Transverse colon (tissue), 4 donors: ENCODE data around the gene GRK4. TPM values are rescaled to one million over a fixed set of nuclear protein-coding genes. Genes with fewer than 3 reads are reported as not detected.

Experiments used
- DNase-seq: peaks from one replicate; pipeline ENCODE4 v3.0.0-alpha.2; 2019
- H3K27ac ChIP-seq, 4 donors: fragments of 200-600 bp; sonication (generic); 2 replicates each; pipeline ENCODE4 v1.5.1; 2016 to 2018; ENCODE audit warnings: inconsistent platforms in 4 of 4
- H3K27me3 ChIP-seq: fragments of 200-600 bp; sonication (generic); 2 replicates; pipeline ENCODE4 v1.5.1; 2017; ENCODE audit warnings: inconsistent platforms
- H3K36me3 ChIP-seq, 4 donors: fragments of 200-600 bp; sonication (generic); 2 replicates each; pipeline ENCODE4 v1.5.1; 2017 to 2019; ENCODE audit warnings: inconsistent platforms in 4 of 4
- H3K4me1 ChIP-seq, 4 donors: fragments of 200-600 bp; sonication (generic); 2 replicates each; pipeline ENCODE4 v1.5.1; 2017 to 2020; ENCODE audit warnings: inconsistent platforms in 4 of 4
- H3K4me3 ChIP-seq, 4 donors: fragments of 200-600 bp; sonication (generic); 1 replicate in 1 of 4; 2 replicates in 3 of 4; pipeline versions ENCODE4 v1.5.1 to v1.6.1; 2017 to 2019; ENCODE audit warnings: inconsistent platforms in 4 of 4
- H3K9me3 ChIP-seq, 2 donors: fragments of 200-600 bp; sonication (generic); 2 replicates each; pipeline ENCODE4 v1.5.1; 2017 to 2019; ENCODE audit warnings: inconsistent platforms in 2 of 2
- CTCF ChIP-seq, 5 experiments: fragments of 200-600 bp in 3 of 5; fragments of 450-650 bp in 2 of 5; sonication (generic) in 3 of 5; IDR thresholded peaks; 1 replicate in 2 of 5; 2 replicates in 3 of 5; pipeline ENCODE4 v1.5.1; 2016 to 2017; ENCODE audit warnings: antibody characterized with exemption in 5 of 5, inconsistent platforms in 3 of 5, mild to moderate bottlenecking in 2 of 5, moderate library complexity in 1 of 5
- EP300 ChIP-seq: sonication (generic); formaldehyde crosslinking; IDR thresholded peaks from one replicate; pipeline ENCODE4 v1.6.1; 2017; ENCODE audit warnings: antibody characterized with exemption, low read depth
- POLR2A ChIP-seq: fragments of 450-650 bp; IDR thresholded peaks from one replicate; pipeline ENCODE4 v1.6.1; 2016; ENCODE audit warnings: antibody characterized with exemption, mild to moderate bottlenecking, moderate library complexity
- POLR2AphosphoS5 ChIP-seq, 3 donors: sonication (generic); formaldehyde crosslinking; IDR thresholded peaks; one replicate each; pipeline ENCODE4 v1.6.1; 2016; ENCODE audit warnings: antibody characterized with exemption in 3 of 3
- WGBS, 2 donors: methylation state at CpG; one replicate each; pipeline ENCODE4 v1.1.5; 2018; ENCODE audit warnings: low coverage in 1 of 2; 5-methylcytosine and 5-hydroxymethylcytosine counted together
- in situ Hi-C, 4 donors: fragments of 200-750 bp; cut with MboI; loops; one replicate each; pipeline versions ENCODE4 v1.15.0 to v1.15.1; 2017; ENCODE audit warnings: low sequenced_read_pairs in 3 of 4, low pct_ligation_motif_present in 1 of 4, low pct_unique_long_range_greater_than_20kb in 1 of 4
- intact Hi-C: fragments of 100-400 bp; cut with DNase I; formaldehyde crosslinking; loops from one replicate; pipeline ENCODE4 v1.15.1; 2023; ENCODE audit warnings: low total_unique reads
- total RNA-seq, 4 donors: library from RNA; depleted of rRNA; stranded (reverse); fragments of >200 nt; gene quantifications; one replicate each; pipeline ENCODE4 v1.1.0, GENCODE V29; 2016

GRK4 gene
- total RNA-seq, 4 donors from 2014 or later, result 2.5 to 7.9 (median 4.1) TPM

GRCh38 chr4:3009422-3009821, 46.1 kb downstream of the GRK4 start:
- Histone ChIP-seq H3K9me3 (no peaks in the 10 kb centered on the region), H3K4me1 (no peaks in the 10 kb centered on the region), H3K4me3 (no peak overlapping the region), H3K36me3 (no peaks in the 10 kb centered on the region), H3K27me3 (no peaks in the 10 kb centered on the region), H3K27ac (no peak overlapping the region)
- in situ Hi-C loops (no loop called here), intact Hi-C loops (no loop called here)
- no peak for DNase-seq
- WGBS, 2 donors, result 48 to 55% methylated on average over 6 to 7 of the region's 7 CpGs
- TF ChIP-seq POLR2A, result no peak
- peak in 1 of 5 experiments; percentile 9 for TF ChIP-seq CTCF (IDR thresholded peaks at IDR 0.05)

- no peaks in the 10 kb centered on the region for H3K27me3 ChIP-seq
- no peak overlapping the region for H3K27ac ChIP-seq
- H3K4me3 ChIP-seq, result no peak overlapping the region
- WGBS, 2 donors, result 71 to 74% methylated on average over 1 to 2 of the region's 2 CpGs
- H3K36me3 ChIP-seq, result no peaks in the 10 kb centered on the region
- intact Hi-C loops, result loop anchor here (10.0 kb wide), 1 partner anchor 924 kb away; no protein-coding TSS in a partner anchor
- in situ Hi-C loops, result no loop called here
- DNase-seq, result no peak
- no peak for TF ChIP-seq POLR2A
- no peak for TF ChIP-seq POLR2AphosphoS5 (IDR thresholded peaks at IDR 0.05)
- no peak for TF ChIP-seq CTCF (IDR thresholded peaks at IDR 0.05)
- TF ChIP-seq EP300, result no peak
- H3K9me3 ChIP-seq, result no peaks in the 10 kb centered on the region
- no peaks in the 10 kb centered on the region for H3K4me1 ChIP-seq
Observed at GRCh38 chr4:3010577-3010976, 47.2 kb downstream of the GRK4 start.

GRCh38 chr4:3010998-3011397, 47.6 kb downstream of the GRK4 start:
- TF ChIP-seq POLR2AphosphoS5 (IDR thresholded peaks at IDR 0.05), result no peak
- WGBS, 2 donors, result 90 to 93% methylated on average over 5 of the region's 5 CpGs
- H3K4me3 ChIP-seq, result no peak overlapping the region

GRCh38 chr4:3011456-3012220, 48.3 kb downstream of the GRK4 start:
- no peaks in the 10 kb centered on the region for H3K9me3 ChIP-seq
- 75 to 89% methylated on average over 8 to 17 of the region's 17 CpGs for WGBS, 2 donors
- DNase-seq, result no peak
- no peaks in the 10 kb centered on the region for H3K27me3 ChIP-seq
- TF ChIP-seq POLR2AphosphoS5 (IDR thresholded peaks at IDR 0.05) (no peak), EP300 (no peak), POLR2A (no peak), CTCF (IDR thresholded peaks at IDR 0.05) (no peak)
- no peak overlapping the region for H3K27ac ChIP-seq
- in situ Hi-C loops (no loop called here), intact Hi-C loops (loop anchor here (10.0 kb wide), 1 partner anchor 923 kb away; no protein-coding TSS in a partner anchor)
- no peaks in the 10 kb centered on the region for H3K4me1 ChIP-seq
- H3K36me3 ChIP-seq, result no peaks in the 10 kb centered on the region
- H3K4me3 ChIP-seq, result no peak overlapping the region

More at GRCh38 chr4:3010998-3011397, 47.6 kb downstream of the GRK4 start:
- H3K36me3 ChIP-seq, result no peaks in the 10 kb centered on the region
- H3K9me3 ChIP-seq, result no peaks in the 10 kb centered on the region
- no peak overlapping the region for H3K27ac ChIP-seq
- no peak for DNase-seq
- H3K27me3 ChIP-seq, result no peaks in the 10 kb centered on the region
- intact Hi-C loops (loop anchor here (10.0 kb wide), 1 partner anchor 924 kb away; no protein-coding TSS in a partner anchor), in situ Hi-C loops (no loop called here)
- no peaks in the 10 kb centered on the region for H3K4me1 ChIP-seq

GRCh38 chr4:3013323-3013722, 50.0 kb downstream of the GRK4 start:
- Histone ChIP-seq H3K4me1 (no peaks in the 10 kb centered on the region), H3K27me3 (no peaks in the 10 kb centered on the region), H3K4me3 (no peak overlapping the region), H3K36me3 (no peaks in the 10 kb centered on the region), H3K27ac (no peak overlapping the region), H3K9me3 (no peaks in the 10 kb centered on the region)
- DNase-seq, result no peak
- no peak for TF ChIP-seq CTCF (IDR thresholded peaks at IDR 0.05)
- no peak for TF ChIP-seq EP300
- no peak for TF ChIP-seq POLR2AphosphoS5 (IDR thresholded peaks at IDR 0.05)
- TF ChIP-seq POLR2A, result no peak
- WGBS, 2 donors, result 54 to 67% methylated on average over 1 to 7 of the region's 7 CpGs
- in situ Hi-C loops, result no loop called here
- intact Hi-C loops, result loop anchor here (10.0 kb wide), 1 partner anchor 921 kb away; no protein-coding TSS in a partner anchor
